ENCODE measurements around the gene EPB41L1. TPM values are rescaled to one million over a fixed set of nuclear protein-coding genes. Genes with fewer than 3 reads are reported as not detected.

EPB41L1 gene
- total RNA-seq, 1 donor from 2014 or later = 2.1 TPM

DNA sequence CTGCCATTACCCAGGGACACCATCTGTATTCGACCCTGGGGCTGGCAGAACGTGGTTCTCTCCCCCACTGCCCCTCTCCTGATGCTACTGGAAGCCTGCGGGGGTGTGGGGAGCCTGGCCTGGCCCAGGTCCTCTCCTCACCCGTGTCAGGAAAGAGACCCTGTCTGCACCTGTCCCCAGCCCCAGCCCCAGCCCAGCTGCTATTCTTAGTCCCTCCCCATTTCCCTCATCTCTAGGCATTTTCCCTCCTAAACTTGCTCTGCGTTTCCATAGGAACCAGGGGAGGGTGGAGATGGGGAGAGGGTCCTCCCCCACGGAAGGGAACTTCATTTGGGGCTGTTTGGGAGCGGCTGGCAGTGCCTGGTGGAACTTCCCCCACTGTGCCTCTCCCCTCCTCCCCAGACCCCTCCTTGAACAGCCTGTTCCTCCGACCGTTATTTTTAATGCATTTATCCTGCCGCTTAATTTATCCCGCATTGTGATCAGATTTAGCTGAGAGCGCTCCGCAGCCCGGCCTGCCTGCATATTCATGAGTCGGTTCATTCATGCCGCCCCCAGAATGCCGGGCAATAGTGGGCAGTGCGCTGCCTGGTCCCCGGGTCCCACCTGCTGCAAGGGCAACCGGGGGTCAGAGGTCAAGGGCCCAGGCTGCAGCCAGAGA lies 119.8 kb downstream of the EPB41L1 start:
- FAIRE-seq = no peak
- DNase-seq (ENCODE audit: low read depth) = no peak
- Histone ChIP-seq H3K27me3 (ENCODE audit: control insufficient read depth, insufficient read depth, low read length) (no peaks in the 10 kb centered on the region), H3K4me3 (ENCODE audit: low read depth, low read length) (no peak overlapping the region), H3K36me3 (ENCODE audit: control insufficient read depth, insufficient read depth, low read length) (no peaks in the 10 kb centered on the region)
- TF ChIP-seq, protein P1, sequence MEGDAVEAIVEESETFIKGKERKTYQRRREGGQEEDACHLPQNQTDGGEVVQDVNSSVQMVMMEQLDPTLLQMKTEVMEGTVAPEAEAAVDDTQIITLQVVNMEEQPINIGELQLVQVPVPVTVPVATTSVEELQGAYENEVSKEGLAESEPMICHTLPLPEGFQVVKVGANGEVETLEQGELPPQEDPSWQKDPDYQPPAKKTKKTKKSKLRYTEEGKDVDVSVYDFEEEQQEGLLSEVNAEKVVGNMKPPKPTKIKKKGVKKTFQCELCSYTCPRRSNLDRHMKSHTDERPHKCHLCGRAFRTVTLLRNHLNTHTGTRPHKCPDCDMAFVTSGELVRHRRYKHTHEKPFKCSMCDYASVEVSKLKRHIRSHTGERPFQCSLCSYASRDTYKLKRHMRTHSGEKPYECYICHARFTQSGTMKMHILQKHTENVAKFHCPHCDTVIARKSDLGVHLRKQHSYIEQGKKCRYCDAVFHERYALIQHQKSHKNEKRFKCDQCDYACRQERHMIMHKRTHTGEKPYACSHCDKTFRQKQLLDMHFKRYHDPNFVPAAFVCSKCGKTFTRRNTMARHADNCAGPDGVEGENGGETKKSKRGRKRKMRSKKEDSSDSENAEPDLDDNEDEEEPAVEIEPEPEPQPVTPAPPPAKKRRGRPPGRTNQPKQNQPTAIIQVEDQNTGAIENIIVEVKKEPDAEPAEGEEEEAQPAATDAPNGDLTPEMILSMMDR (IDR thresholded peaks at IDR 0.05; ENCODE audit: insufficient read depth, low read length, severe bottlenecking) = no peak

DNA sequence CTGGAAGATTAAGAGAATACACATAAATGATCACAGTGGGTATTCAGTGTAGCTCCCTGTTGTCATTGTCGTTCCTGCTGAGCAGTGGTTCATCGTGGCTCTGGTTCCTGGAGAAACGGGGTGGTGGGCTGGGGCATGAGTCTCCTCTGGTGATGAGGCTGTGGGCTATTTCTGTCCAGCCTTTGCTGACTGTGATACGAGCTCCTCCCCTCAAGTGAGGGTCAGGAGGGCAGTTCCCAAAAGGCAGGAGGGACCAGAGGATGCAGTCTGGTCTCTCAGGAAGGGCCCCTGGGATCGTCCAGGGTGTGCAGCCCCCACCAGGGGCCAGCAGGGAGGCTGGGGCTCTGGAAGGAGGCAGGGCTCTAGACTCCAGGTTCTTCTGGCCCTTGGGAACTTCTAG lies 120.5 kb downstream of the EPB41L1 start:
- no peak for DNase-seq (ENCODE audit: low read depth)
- H3K36me3 ChIP-seq (ENCODE audit: control insufficient read depth, insufficient read depth, low read length) = no peaks in the 10 kb centered on the region
- no peak overlapping the region for H3K4me3 ChIP-seq (ENCODE audit: low read depth, low read length)
- TF ChIP-seq, protein P1 (IDR thresholded peaks at IDR 0.05; ENCODE audit: insufficient read depth, low read length, severe bottlenecking) = no peak
- peaks cover 2% of the 10 kb centered on the region for H3K27me3 ChIP-seq (ENCODE audit: control insufficient read depth, insufficient read depth, low read length)
- no peak for FAIRE-seq

DNA sequence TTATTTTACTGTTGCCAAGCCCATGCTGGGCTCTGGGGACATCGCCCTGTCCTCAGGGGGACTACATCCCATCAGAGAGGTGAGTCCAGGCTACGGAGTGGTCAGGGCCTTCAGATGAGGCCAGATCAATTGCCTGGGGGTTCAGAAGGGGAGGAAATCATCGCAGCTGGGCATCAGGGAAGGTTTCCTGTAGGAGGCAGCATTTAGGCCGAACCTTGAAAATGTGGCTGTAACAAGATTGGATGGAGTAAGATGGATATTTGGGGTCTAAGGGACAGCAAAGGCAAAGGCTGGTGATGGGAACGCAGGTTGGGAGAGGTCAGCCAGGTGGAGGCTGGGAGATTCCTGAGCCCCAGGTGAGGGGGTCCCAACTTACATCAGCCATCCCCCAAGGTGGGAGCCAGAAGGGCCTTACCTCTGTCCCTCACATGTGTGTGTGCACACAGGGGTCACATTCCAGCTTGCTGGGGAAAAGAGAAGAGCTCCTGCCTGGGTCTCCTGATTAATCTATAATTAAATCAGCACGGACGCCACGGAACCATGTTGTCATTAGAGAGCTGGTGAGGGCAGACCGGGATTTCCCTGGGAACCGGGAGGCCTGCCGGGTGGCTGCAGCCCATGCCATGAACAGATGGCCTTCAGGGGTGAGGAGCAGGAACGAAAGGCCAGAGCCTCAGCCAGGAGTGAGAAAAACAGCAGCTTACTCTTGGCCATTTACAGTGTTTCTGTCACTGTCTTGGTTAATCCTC lies 121.1 kb downstream of the EPB41L1 start:
- no peak for DNase-seq (ENCODE audit: low read depth)
- TF ChIP-seq, protein P1 (IDR thresholded peaks at IDR 0.05; ENCODE audit: insufficient read depth, low read length, severe bottlenecking) = no peak
- Histone ChIP-seq H3K36me3 (ENCODE audit: control insufficient read depth, insufficient read depth, low read length) (no peaks in the 10 kb centered on the region), H3K27me3 (ENCODE audit: control insufficient read depth, insufficient read depth, low read length) (peaks cover 2% of the 10 kb centered on the region), H3K4me3 (ENCODE audit: low read depth, low read length) (no peak overlapping the region)
- FAIRE-seq = no peak

GRCh38 chr20:36277546-36277945 lies 123.0 kb downstream of the EPB41L1 start:
- no peak for FAIRE-seq
- no peak for DNase-seq (ENCODE audit: low read depth)
- TF ChIP-seq, protein P1 (IDR thresholded peaks at IDR 0.05; ENCODE audit: insufficient read depth, low read length, severe bottlenecking) = no peak

GRCh38 chr20:36279362-36279761 lies 124.8 kb downstream of the EPB41L1 start:
- Histone ChIP-seq H3K27me3 (ENCODE audit: control insufficient read depth, insufficient read depth, low read length) (peaks cover 2% of the 10 kb centered on the region), H3K36me3 (ENCODE audit: control insufficient read depth, insufficient read depth, low read length) (no peaks in the 10 kb centered on the region), H3K4me3 (ENCODE audit: low read depth, low read length) (no peak overlapping the region)
- FAIRE-seq (no peak), DNase-seq (ENCODE audit: low read depth) (no peak)
- TF ChIP-seq, protein P1 (IDR thresholded peaks at IDR 0.05; ENCODE audit: insufficient read depth, low read length, severe bottlenecking) = no peak

More at GRCh38 chr20:36277546-36277945, 123.0 kb downstream of the EPB41L1 start:
- H3K27me3 ChIP-seq (ENCODE audit: control insufficient read depth, insufficient read depth, low read length) = peaks cover 2% of the 10 kb centered on the region
- no peaks in the 10 kb centered on the region for H3K36me3 ChIP-seq (ENCODE audit: control insufficient read depth, insufficient read depth, low read length)
- H3K4me3 ChIP-seq (ENCODE audit: low read depth, low read length) = no peak overlapping the region
